DMS 273 (cell line): ENCODE data around the gene CNOT11.

ENCODE experiments used
- DNase-seq: peaks from one replicate; lab custom pipeline; 2025; ENCODE audit not compliant: unreplicated experiment; lab: John Stamatoyannopoulos, UW

The CNOT11 gene

DNA sequence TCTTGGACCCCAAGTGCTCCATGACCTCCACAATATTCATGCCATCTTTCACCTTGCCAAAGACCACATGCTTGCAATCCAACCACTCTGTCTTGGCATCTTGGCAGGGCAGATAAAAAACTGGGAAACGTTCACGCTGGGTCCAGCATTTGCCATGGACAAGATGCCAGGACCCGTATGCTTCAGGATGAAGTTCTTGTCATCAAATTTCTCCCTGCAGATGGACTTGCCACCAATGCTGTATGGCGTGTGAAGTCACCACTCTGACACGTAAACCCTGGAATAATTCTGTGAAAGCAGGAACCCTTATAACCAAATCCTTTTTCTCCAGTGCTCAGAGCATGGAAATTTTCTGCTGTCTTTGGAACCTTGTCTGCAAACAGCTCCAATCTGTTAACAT, 21.5 kb downstream of the CNOT11 start:
- DNase-seq, result no peak

GRCh38 chr2:101277111-101277510, 24.4 kb downstream of the CNOT11 start:
- DNase-seq, result peak; percentile 5

GRCh38 chr2:101278925-101279324, 26.2 kb downstream of the CNOT11 start:
- no peak for DNase-seq

DNA sequence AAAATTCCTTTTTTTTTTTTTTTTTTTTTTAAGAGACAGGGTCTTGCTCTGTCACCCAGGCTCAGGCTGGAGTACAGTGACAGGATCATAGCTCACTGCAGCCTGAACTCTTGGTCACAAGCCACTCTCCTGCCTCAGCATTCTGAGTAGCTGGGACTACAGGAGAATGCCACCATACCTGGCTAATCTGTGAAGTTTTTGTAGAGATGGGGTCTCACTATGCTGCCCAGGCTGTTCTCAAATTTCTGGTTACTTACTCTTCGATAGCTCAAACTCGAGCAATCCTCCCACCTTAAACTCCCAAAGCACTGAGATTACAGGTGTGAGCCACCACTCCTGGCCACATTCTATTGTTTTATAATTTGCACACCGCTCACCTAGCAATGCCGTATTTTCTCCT, 28.8 kb downstream of the CNOT11 start:
- DNase-seq, result no peak

DNA sequence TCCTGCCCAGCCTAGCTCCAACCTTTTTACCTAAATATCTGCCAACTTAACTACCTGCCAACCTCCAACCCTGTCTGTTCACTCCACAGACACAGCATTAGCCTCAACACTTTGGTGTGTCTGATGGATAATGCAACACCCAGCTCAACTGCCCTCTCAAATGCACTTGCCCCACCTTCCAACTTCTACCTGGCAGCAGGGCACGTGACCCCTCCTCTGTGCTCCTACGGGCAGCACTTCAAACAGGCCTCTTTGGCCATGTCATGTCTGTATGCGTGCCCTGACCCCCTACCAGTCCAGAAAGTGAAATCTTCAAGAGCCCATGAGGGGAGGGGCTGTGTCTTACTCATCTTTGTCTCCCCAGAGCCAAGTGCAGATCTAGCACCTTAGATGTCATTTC, 30.3 kb downstream of the CNOT11 start:
- no peak for DNase-seq

DNA sequence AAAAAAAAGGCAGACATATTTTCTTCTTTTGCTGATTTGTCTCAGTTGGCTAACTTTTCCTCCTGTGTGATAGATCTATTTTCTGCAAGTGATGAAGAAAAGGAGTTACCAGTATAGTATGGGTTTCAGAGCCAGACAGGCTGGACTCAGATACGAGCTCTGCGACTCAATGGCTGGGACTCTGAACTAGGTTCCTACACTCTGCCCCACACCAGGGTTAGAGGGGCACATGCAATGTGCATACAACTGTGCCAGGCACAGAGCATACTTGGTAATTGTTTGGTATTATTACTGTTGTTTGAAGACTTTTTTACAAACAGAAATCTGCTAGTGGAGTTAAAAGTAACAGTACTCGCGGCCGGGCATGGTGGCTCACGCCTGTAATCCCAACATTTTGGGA, 34.0 kb downstream of the CNOT11 start:
- no peak for DNase-seq

GRCh38 chr2:101287303-101287702, 34.6 kb downstream of the CNOT11 start:
- DNase-seq, result no peak

GRCh38 chr2:101290711-101291110, 38.0 kb downstream of the CNOT11 start:
- DNase-seq, result no peak

DNA sequence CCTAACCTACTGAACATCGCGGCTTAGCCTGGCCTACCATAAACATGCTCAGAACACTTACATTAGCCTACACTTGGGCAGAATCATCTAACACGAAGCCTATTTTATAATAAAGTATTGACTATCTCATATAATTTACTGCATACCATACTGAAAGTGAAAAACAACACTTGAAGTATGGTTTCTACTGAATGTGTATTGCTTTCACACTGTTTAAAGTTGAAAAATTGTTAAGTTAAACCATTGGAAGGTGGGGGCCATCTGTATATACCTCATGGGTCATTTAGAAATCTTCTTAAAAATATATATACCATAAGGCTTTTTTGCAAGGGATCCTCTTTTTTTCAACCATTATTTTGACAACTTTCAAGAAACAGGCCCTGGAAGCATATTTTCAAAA, 39.3 kb downstream of the CNOT11 start:
- no peak for DNase-seq

- DNase-seq, result no peak
Observed at GRCh38 chr2:101293544-101293943, 40.9 kb downstream of the CNOT11 start.

DNA sequence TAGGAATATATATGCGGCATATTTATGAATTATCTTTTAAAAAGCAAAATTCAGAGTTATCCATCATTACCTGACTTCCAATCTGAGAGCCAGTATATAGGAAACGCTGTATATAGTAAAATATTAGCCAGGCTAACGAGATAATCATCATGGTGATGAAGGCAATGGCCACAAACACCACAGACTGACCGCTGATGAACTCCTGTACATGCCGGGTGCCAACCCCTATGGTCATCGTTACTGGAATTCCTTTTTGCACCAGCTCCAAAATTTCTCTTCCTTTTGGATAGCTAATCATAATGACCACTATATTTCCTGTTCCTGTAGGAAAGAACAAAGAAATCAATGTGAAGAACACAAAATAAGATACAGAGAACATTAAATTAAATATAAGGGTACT, 42.2 kb downstream of the CNOT11 start:
- DNase-seq, result no peak

GRCh38 chr2:101295895-101296294, 43.2 kb downstream of the CNOT11 start:
- no peak for DNase-seq

DNA sequence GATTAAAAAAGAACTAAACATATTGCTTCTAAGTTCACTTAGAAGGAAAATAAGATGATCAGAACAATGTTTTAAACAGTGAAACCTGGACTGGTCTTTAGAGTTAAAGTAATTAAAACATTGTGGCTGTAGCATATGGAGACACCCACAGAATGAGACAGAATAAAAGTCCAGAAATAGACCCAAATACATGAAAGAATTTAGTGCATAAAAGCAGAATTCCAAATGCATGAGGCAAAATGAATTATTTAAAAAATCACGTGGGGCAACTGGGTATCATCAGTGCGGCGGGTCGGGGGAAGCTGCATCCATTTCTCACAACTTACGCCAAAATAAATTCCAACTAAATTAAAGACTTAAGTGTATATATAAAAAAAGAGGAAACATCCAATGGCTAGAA, 43.7 kb downstream of the CNOT11 start:
- no peak for DNase-seq

DNA sequence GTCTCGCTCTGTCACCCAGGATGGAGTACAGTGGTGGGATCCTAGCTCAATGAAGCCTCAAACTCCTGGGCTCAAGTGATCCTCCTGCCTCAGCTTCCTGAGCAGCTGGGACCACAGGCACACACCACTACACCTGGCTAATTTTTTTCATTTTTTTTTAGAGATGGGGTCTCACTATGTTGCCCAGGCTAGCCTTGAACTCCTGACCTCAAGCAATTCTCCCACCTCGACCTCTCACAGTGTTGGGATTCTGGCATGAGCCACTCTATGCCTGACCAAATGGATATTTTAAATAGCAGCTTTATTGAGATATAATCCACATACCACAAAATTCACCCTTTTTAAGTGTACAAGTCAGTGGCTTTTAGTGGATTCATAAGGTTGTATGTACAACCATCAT, 44.7 kb downstream of the CNOT11 start:
- no peak for DNase-seq

GRCh38 chr2:101299604-101300003, 46.9 kb downstream of the CNOT11 start:
- no peak for DNase-seq

DNA sequence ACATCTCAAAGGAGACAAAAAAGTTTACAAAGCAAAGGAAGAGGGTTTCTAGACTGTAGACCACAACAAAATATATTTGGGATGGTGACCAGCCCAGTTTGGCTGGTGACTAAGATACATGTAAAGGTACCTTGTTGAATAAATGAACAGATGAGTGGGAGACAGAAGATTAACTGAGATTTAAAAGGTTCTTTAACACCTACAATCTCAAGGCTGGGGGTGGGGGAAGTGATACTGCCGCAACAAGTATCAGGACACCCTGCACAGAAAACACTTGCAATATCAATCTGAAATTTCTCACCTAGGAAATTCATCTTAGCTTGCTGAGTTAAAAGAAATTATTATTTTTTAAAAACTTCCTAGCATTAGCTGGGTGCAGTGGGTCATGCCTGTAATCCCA, 47.5 kb downstream of the CNOT11 start:
- no peak for DNase-seq

DNA sequence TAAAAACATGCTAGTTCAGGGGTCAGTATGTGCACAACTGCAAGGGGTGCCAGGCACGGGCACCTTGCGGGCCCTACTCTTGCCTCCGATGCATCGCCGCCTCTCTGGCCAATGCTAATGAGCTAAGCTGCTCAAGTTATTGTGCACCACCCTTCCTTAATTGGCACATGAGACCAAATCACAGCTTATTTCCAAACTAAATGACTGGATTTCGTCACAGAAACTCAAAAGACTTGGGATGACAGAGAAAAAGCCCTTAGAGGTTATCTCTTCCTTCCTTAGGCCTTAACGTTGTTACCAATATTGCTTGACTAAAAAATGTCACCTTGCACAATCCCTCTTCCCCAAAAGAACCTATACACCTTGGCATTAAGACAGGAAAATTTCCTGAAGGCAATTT, 48.1 kb downstream of the CNOT11 start:
- DNase-seq, result no peak

DNA sequence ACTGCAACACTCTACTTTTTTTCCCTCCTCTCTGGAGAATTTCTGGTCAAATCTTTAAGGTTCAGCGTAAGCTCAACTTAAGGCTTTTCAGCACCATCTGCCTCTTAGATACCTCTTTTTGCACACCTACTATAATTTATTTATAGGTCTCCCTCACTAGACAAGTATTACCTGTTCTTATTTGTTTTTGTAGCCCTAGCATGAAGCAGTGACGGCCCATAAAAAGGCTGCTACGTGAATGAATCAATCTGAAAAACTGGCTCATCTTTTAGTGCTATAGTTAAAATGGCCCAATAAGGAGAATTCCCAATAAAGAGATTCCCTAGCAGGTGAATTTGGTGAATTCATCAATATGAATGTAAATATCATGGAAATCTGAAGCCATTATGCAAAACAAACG, 49.3 kb downstream of the CNOT11 start:
- no peak for DNase-seq

GRCh38 chr2:101303688-101304087, 51.0 kb downstream of the CNOT11 start:
- DNase-seq, result no peak

GRCh38 chr2:101305035-101305434, 52.3 kb downstream of the CNOT11 start:
- no peak for DNase-seq

DNA sequence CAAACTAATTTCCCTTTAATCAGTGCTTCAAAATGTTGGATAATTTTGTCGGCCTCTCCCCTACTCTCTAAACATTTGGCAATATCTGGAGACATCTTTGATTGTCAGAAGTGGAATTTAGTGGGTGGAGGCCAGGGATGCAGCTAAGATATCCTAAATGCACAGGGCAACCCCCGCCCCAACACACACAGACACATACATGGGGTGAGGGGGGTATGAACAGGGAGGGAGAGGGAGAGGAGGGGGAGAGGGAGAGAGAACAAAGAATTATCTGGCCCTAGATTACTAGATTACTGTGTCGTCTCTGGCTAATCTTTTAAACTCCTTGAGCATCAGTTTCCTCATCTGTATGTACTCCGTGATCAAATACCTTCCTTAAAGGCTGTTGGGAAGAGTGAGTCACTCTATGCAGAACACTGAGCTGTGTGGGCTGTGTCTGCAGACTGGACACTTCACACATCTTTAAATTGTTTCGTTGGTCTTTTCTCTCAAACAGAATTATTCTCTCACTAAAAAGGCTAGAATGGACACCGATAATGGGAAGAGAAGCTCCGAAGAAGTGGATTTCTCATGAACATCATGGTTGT, 52.9 kb downstream of the CNOT11 start:
- no peak for DNase-seq

GRCh38 chr2:101306410-101306809, 53.7 kb downstream of the CNOT11 start:
- DNase-seq, result peak; percentile 21

GRCh38 chr2:101307503-101307902, 54.8 kb downstream of the CNOT11 start:
- DNase-seq, result peak; percentile 43

DNA sequence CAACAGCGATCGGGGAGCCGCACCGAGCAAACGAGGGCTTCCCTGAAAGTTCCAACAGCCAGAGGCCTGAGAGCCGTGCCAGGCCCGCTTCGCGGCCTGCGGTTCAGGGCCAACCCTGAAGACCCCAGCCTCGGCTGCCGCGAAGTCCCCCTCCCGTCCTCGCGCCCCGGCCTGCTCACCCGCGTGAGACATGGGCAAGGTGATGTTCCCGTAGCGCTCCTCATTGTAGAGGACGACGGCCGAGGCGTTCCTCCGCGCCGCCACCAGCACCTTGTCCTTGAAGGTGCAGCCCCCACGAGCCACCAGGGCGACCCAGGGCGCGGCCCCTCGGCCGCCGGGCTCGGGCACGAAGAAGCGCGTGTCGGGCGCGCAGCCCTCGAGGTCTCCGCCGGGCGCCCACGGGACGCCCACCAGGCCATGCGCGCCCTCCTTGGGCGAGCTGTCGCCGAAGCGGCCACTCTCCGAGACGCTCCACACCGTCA, 55.3 kb downstream of the CNOT11 start:
- peak; percentile 65 for DNase-seq
